DMS53 treated with DMSO at 0.1 percent for 48 hours (cell line): ENCODE data around the gene ATG4A.

Experiments
- DNase-seq: peaks from one replicate; lab custom pipeline; 2025; ENCODE audit not compliant: unreplicated experiment; lab: John Stamatoyannopoulos, UW

ATG4A gene

GRCh38 chrX:108168961-108169740, 77.6 kb downstream of the ATG4A start:
- no peak for DNase-seq

- DNase-seq: no peak
These were observed 78.2 kb downstream of the ATG4A start for GRCh38 chrX:108169768-108170167.

GRCh38 chrX:108171671-108172070, 80.1 kb downstream of the ATG4A start:
- no peak for DNase-seq

- no peak for DNase-seq
These were observed 82.3 kb downstream of the ATG4A start for GRCh38 chrX:108173874-108174273.

- no peak for DNase-seq
These were observed 86.0 kb downstream of the ATG4A start for GRCh38 chrX:108177351-108178142.

- DNase-seq: no peak
These were observed 86.5 kb downstream of the ATG4A start for GRCh38 chrX:108178143-108178498.

- DNase-seq: peak; percentile 80
These were observed 95.2 kb downstream of the ATG4A start for GRCh38 chrX:108186811-108187210.

- no peak for DNase-seq
These were observed 106.8 kb downstream of the ATG4A start for GRCh38 chrX:108198420-108198819.

GRCh38 chrX:108199041-108199440, 107.5 kb downstream of the ATG4A start:
- no peak for DNase-seq

- DNase-seq: peak; percentile 6
These were observed 108.1 kb downstream of the ATG4A start for GRCh38 chrX:108199691-108200090.

- no peak for DNase-seq
These were observed 112.0 kb downstream of the ATG4A start for GRCh38 chrX:108203540-108203939.
